Retinal pigment epithelial cell (primary cell): ENCODE measurements around the gene AIM2.
A peak's percentile ranks its signal among the peaks of the same experiment; 100 is the strongest.

Source experiments
- DNase-seq: peaks from one replicate; pipeline ENCODE4 v3.0.0-alpha.2; 2010; ENCODE audit warnings: low read depth
- H3K4me3 ChIP-seq: 2 replicates; pipeline ENCODE4 v1.5.1; 2011; ENCODE audit warnings: mild to moderate bottlenecking, low read length, control low read depth, moderate library complexity
- CTCF ChIP-seq: conservative IDR thresholded peaks from 2 replicates; pipeline ENCODE4 v1.5.1; 2011; ENCODE audit warnings: low read depth, low read length, control low read depth, inconsistent platforms

The AIM2 gene

GRCh38 chr1:159079525-159079924 is 3.0 kb upstream of the AIM2 start:
- DNase-seq, result no peak
- TF ChIP-seq CTCF, result no peak
- no peak overlapping the region for H3K4me3 ChIP-seq

- no peak for DNase-seq
- no peak for TF ChIP-seq CTCF
Measured at GRCh38 chr1:159077120-159077961, 775 bp upstream of the AIM2 start.

GRCh38 chr1:159071970-159072582 is 4.5 kb downstream of the AIM2 start:
- H3K4me3 ChIP-seq, result no peak overlapping the region
- DNase-seq, result peak; percentile 24
- TF ChIP-seq CTCF, result peak; percentile 72

More at GRCh38 chr1:159077120-159077961, 775 bp upstream of the AIM2 start:
- no peak overlapping the region for H3K4me3 ChIP-seq

GRCh38 chr1:159068886-159069285 is 7.7 kb downstream of the AIM2 start:
- no peak for TF ChIP-seq CTCF
- H3K4me3 ChIP-seq, result no peak overlapping the region

GRCh38 chr1:159067699-159068621 is 8.6 kb downstream of the AIM2 start:
- no peak overlapping the region for H3K4me3 ChIP-seq
- DNase-seq, result no peak
- no peak for TF ChIP-seq CTCF

More at GRCh38 chr1:159068886-159069285, 7.7 kb downstream of the AIM2 start:
- DNase-seq, result no peak

GRCh38 chr1:159066108-159066507 is 10.5 kb downstream of the AIM2 start:
- DNase-seq, result no peak
- TF ChIP-seq CTCF, result no peak
- H3K4me3 ChIP-seq, result no peak overlapping the region
